ENCODE results near the gene BMP2.

- TF ChIP-seq CTCF (conservative IDR thresholded peaks at IDR 0.05 in 1 of 2, IDR thresholded peaks at IDR 0.05 in 1 of 2; ENCODE audit: low read depth in 1 of 2, low read length in 2 of 2) = peak; percentile 9 to 11
- TF ChIP-seq EZH2 (IDR thresholded peaks at IDR 0.05; ENCODE audit: low read length, missing control alignments) = no peak
These were observed 52.1 kb downstream of the BMP2 start for GRCh38 chr20:6819599-6819998.
